Gastroesophageal sphincter (tissue), 4 donors: ENCODE data around the gene RALGPS1. TPM values are rescaled to one million over a fixed set of nuclear protein-coding genes. Genes with fewer than 3 reads are reported as not detected.

Experiments
- ATAC-seq: fragments of 150-250 bp; one replicate; pipeline ENCODE4 v1.9.1; 2016; ENCODE audit warnings: mild to moderate bottlenecking, moderate library complexity
- H3K27ac ChIP-seq, 4 donors: fragments of 200-600 bp; sonication (generic) in 3 of 4; 1 replicate in 3 of 4; 2 replicates in 1 of 4; pipeline ENCODE4 v1.5.1; 2016 to 2019
- H3K27me3 ChIP-seq: fragments of 200-600 bp; sonication (generic); one replicate; pipeline ENCODE4 v1.5.1; 2019
- H3K36me3 ChIP-seq, 2 donors: fragments of 200-600 bp; sonication (generic); one replicate each; pipeline ENCODE4 v1.5.1; 2019; ENCODE audit warnings: control low read depth in 1 of 2
- H3K4me1 ChIP-seq, 3 donors: fragments of 200-600 bp; sonication (generic); 1 replicate in 2 of 3; 2 replicates in 1 of 3; pipeline ENCODE4 v1.5.1; 2016 to 2019; ENCODE audit warnings: control low read depth in 2 of 3
- H3K4me3 ChIP-seq, 2 donors: fragments of 200-600 bp; sonication (generic); one replicate each; pipeline ENCODE4 v1.5.1; 2019; ENCODE audit warnings: mild to moderate bottlenecking in 1 of 2, moderate library complexity in 1 of 2
- H3K9me3 ChIP-seq, 3 donors: fragments of 200-600 bp; sonication (generic); one replicate each; pipeline ENCODE4 v1.5.1; 2017 to 2019; ENCODE audit warnings: control low read depth in 2 of 3
- CTCF ChIP-seq, 4 experiments: fragments of 200-600 bp in 2 of 4; fragments of 450-650 bp in 2 of 4; sonication (generic) in 1 of 4; IDR thresholded peaks; one replicate each; pipeline ENCODE4 v1.5.1; 2017 to 2019; ENCODE audit warnings: antibody characterized with exemption in 4 of 4, mild to moderate bottlenecking in 2 of 4, moderate library complexity in 2 of 4
- EP300 ChIP-seq: sonication (generic); formaldehyde crosslinking; IDR thresholded peaks from one replicate; pipeline ENCODE4 v1.6.1; 2017; ENCODE audit warnings: antibody characterized with exemption, mild to moderate bottlenecking
- POLR2A ChIP-seq, 2 donors: fragments of 450-650 bp; IDR thresholded peaks; one replicate each; pipeline ENCODE4 v1.6.1; 2017; ENCODE audit warnings: antibody characterized with exemption in 2 of 2, mild to moderate bottlenecking in 2 of 2, moderate library complexity in 1 of 2
- POLR2AphosphoS5 ChIP-seq: sonication (generic); formaldehyde crosslinking; IDR thresholded peaks from one replicate; pipeline ENCODE4 v1.6.1; 2017; ENCODE audit warnings: antibody characterized with exemption
- WGBS, 2 donors: methylation state at CpG; one replicate each; pipeline ENCODE4 v1.1.5; 2018; ENCODE audit warnings: low coverage in 1 of 2; 5-methylcytosine and 5-hydroxymethylcytosine counted together
- total RNA-seq, 4 donors: library from RNA; depleted of rRNA; stranded (reverse); fragments of >200 nt; gene quantifications; one replicate each; pipeline ENCODE4 v1.1.0, GENCODE V29; 2016

The RALGPS1 gene
- total RNA-seq, 4 donors from 2014 or later, result 5.9 to 17.4 (median 11.3) TPM

- Histone ChIP-seq H3K36me3 (no peaks in the 10 kb centered on the region), H3K4me1 (no peaks in the 10 kb centered on the region), H3K27ac (no peak overlapping the region), H3K9me3 (no peaks in the 10 kb centered on the region), H3K4me3 (no peak overlapping the region), H3K27me3 (no peaks in the 10 kb centered on the region)
- no peak for ATAC-seq
- WGBS, 2 donors, result 96 to 97% methylated on average over 3 to 4 of the region's 4 CpGs
- TF ChIP-seq CTCF (IDR thresholded peaks at IDR 0.05), result no peak
- no peak for TF ChIP-seq POLR2A (IDR thresholded peaks at IDR 0.05)
- TF ChIP-seq POLR2AphosphoS5, result no peak
- no peak for TF ChIP-seq EP300
Measured at GRCh38 chr9:127252410-127253318, 338.1 kb downstream of the RALGPS1 start.

GRCh38 chr9:127253446-127253845 lies 338.9 kb downstream of the RALGPS1 start:
- ATAC-seq, result no peak
- no peaks in the 10 kb centered on the region for H3K4me1 ChIP-seq
- TF ChIP-seq POLR2A (IDR thresholded peaks at IDR 0.05) (no peak), EP300 (no peak), CTCF (IDR thresholded peaks at IDR 0.05) (no peak), POLR2AphosphoS5 (no peak)
- WGBS, 2 donors, result 100% methylated on average over 1 to 2 of the region's 2 CpGs
- no peaks in the 10 kb centered on the region for H3K9me3 ChIP-seq
- no peaks in the 10 kb centered on the region for H3K36me3 ChIP-seq
- no peak overlapping the region for H3K27ac ChIP-seq
- H3K27me3 ChIP-seq, result no peaks in the 10 kb centered on the region
- H3K4me3 ChIP-seq, result no peak overlapping the region

- Histone ChIP-seq H3K4me1 (no peaks in the 10 kb centered on the region), H3K9me3 (no peaks in the 10 kb centered on the region), H3K27me3 (no peaks in the 10 kb centered on the region), H3K4me3 (no peak overlapping the region), H3K36me3 (no peaks in the 10 kb centered on the region), H3K27ac (no peak overlapping the region)
- no peak for ATAC-seq
- TF ChIP-seq POLR2A (IDR thresholded peaks at IDR 0.05), result no peak
- no peak for TF ChIP-seq POLR2AphosphoS5
- no peak for TF ChIP-seq EP300
- no peak for TF ChIP-seq CTCF (IDR thresholded peaks at IDR 0.05)
Measured at GRCh38 chr9:127255692-127256091, 341.1 kb downstream of the RALGPS1 start.

- WGBS, 2 donors, result 80 to 81% methylated on average over 5 of the region's 5 CpGs
- ATAC-seq, result no peak
- Histone ChIP-seq H3K36me3 (no peaks in the 10 kb centered on the region), H3K27me3 (no peaks in the 10 kb centered on the region), H3K27ac (no peak overlapping the region), H3K9me3 (no peaks in the 10 kb centered on the region), H3K4me1 (no peaks in the 10 kb centered on the region), H3K4me3 (no peak overlapping the region)
- no peak for TF ChIP-seq POLR2A (IDR thresholded peaks at IDR 0.05)
- TF ChIP-seq CTCF (IDR thresholded peaks at IDR 0.05), result no peak
- TF ChIP-seq POLR2AphosphoS5, result no peak
- no peak for TF ChIP-seq EP300
Measured at GRCh38 chr9:127256324-127256723, 341.7 kb downstream of the RALGPS1 start.
